WI38 (cell line): ENCODE data around the gene HIBADH.

Experiments
- H3K4me3 ChIP-seq: 2 replicates; pipeline ENCODE4 v1.5.1; 2011; ENCODE audit warnings: low read depth, mild to moderate bottlenecking, control low read depth, low read length
- CTCF ChIP-seq: IDR thresholded peaks from 2 replicates; pipeline ENCODE4 v1.5.1; 2012; ENCODE audit warnings: low read depth, mild to moderate bottlenecking, control low read depth, low read length

Gene HIBADH

GRCh38 chr7:27651702-27652101 is 11.0 kb downstream of the HIBADH start:
- no peak overlapping the region for H3K4me3 ChIP-seq
- TF ChIP-seq CTCF = no peak

GRCh38 chr7:27650283-27650682 is 12.4 kb downstream of the HIBADH start:
- TF ChIP-seq CTCF = no peak
- H3K4me3 ChIP-seq = no peak overlapping the region

- TF ChIP-seq CTCF = no peak
- H3K4me3 ChIP-seq = no peak overlapping the region
Measured at GRCh38 chr7:27647489-27647888, 15.2 kb downstream of the HIBADH start.

- no peak overlapping the region for H3K4me3 ChIP-seq
- TF ChIP-seq CTCF = no peak
Measured at GRCh38 chr7:27647046-27647445, 15.6 kb downstream of the HIBADH start.

- TF ChIP-seq CTCF = no peak
- H3K4me3 ChIP-seq = no peak overlapping the region
Measured at GRCh38 chr7:27642271-27642670, 20.4 kb downstream of the HIBADH start.

GRCh38 chr7:27641581-27642230 is 21.0 kb downstream of the HIBADH start:
- TF ChIP-seq CTCF = no peak
- H3K4me3 ChIP-seq = peak overlapping the region; percentile 14

GRCh38 chr7:27640884-27641574 is 21.7 kb downstream of the HIBADH start:
- TF ChIP-seq CTCF = no peak
- H3K4me3 ChIP-seq = peak overlapping the region; percentile 14; the same call in 1 of the 2 replicates
